Mucosa of gallbladder (tissue), 1 donor: Measurements from ENCODE around the gene PLOD3. TPM values are rescaled to one million over a fixed set of nuclear protein-coding genes. Genes with fewer than 3 reads are reported as not detected.
"Not testable (repeated sequence)": the region's sequence is repeated elsewhere in the genome, so short reads cannot be mapped to it uniquely, and the experiment has no call there.

ENCODE experiments used
- DNase-seq: peaks from one replicate; pipeline ENCODE4 v3.0.0-alpha.2; 2020; ENCODE audit warnings: low spot score
- total RNA-seq: library from RNA; stranded (reverse); gene quantifications from one replicate; pipeline ENCODE4 v1.2.1, GENCODE V29; 2021
- donor health status: DM: no; HTN: no; CAD: no.

Gene PLOD3
- total RNA-seq, 1 donor from 2014 or later = 104 TPM

DNA sequence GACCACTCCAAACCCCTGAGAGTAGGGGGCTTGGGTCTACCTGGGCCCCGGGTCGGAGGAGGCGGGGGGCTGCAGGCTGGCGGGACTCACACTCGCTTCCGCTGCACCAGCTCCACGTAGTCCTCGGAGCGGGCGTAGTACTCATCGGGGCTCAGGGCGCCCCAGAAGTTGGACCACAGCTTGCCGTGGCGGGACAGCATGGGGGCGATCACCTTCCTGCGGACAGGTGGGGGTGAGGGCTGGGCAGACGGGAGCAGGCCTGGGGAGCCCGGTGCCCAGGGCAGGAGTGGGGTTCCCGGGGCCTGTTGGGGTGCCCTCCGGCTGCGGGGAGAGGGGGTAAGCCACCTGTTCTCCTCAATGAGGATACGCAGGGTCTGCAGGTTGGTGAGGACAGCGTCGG lies 5.9 kb downstream of the PLOD3 start:
- DNase-seq = no peak

DNA sequence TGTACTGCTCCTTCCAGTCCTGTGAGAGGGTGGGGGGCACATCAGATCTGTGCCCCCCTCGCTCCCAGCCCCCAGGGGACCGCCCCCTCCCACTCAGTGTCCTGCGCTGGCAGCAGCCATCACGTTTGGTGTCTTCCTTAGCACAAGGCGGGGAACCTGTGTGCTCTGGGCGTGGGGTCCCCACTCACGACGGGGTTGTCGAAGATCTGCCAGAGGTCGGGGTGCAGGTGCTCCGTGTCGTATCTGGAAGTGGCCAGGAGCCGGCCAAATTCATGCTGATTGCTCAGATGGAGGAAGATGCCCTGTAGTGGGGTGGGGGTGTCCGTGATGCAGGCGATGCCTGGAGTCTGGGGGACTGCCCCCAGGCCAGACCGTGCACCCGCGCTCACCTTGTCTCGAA lies 7.2 kb downstream of the PLOD3 start:
- DNase-seq = no peak

DNA sequence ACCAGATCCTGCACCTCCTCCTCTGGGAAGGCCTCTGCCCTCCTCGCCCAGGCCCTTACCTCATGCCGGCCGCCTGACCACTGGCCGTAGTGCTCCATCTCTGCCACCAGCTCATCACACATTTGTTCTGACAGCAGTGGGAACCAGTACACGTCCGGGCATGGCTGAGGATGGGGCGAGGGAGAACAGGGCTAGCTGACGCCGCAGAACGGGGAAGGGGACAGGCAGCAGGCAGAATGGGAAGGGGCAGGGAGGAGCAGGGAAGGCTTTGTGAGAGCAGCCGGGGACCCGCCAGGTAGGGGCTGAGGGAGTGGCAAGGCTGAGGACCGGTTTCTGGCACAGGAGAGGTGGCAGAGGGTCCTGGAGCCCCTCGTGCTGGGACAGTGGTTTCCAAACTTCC lies 8.6 kb downstream of the PLOD3 start:
- DNase-seq = no peak

DNA sequence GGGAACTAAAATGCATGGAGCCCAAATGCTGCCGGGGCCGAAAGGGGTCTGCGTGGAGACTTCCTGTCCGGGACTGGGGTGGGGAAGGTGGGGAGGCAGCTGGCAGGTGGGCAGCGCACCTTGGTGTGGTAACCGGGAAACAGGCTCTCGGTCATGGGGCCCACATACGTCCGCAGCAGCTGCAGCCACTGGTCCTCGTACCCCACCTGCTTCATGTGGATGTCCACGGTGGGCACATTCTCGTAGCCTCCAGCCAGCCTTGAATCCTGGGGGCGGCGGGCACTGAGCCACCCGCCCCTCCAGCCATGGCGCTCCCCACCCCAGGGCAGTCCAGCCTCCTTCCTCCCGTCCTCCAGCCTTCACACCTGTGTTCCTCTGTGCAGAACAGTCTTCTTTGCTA lies 9.9 kb downstream of the PLOD3 start:
- DNase-seq = no peak

DNA sequence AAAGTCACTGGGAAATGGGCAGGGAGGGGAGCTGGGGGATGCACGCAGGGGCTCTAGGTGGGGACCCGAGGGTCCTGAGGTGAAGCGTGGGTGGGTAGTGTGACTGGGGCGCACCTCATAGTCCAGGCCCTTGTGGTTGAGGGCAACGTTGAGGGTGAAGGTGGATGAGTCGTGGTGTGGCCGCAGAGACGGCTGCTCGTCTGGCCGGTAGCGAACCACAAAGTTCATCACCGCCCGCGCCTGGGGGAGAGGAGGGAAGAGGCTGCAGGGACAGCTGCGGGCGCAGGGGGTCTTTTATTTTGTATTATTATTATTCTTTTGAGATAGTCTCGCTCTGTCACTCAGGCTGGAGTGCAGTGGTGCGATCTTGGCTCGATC lies 10.7 kb downstream of the PLOD3 start:
- no peak for DNase-seq

DNA sequence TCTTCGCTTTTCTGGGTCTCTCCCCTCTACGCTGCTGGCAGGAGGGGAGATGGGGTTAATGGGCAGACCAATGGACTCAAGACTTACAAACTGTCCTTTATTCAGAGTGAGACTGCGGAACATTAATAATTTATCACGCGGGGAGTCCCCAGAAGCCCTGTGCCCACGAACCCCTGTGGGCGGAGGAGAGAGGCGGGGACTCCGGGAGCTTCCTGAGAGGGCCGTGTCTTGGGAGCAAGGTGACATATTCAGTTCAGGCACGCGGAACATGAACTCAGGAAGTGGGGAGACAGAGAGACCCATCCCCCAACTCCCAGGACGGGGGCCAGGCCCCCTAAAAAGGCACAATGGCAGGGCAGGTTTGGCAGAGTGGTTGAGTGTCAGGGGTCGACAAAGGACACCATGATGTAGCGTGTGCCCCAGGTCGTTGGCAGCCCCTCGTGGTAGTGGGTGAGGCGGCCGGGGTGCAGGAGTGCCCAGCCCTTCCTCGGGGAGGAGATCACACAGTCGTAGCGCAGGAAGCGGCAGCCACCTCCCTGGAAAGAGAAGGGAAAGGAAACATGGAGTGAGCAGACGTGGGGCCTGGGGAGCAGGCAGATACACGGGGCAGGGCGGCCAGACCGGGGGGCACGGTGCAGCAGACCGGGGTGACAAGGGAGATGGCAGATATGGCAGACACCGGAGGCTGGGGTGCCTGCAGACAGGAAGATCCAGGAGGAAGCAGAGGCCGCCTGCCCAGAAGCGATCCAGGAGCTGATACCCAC lies 11.3 kb downstream of the PLOD3 start:
- no peak for DNase-seq

DNA sequence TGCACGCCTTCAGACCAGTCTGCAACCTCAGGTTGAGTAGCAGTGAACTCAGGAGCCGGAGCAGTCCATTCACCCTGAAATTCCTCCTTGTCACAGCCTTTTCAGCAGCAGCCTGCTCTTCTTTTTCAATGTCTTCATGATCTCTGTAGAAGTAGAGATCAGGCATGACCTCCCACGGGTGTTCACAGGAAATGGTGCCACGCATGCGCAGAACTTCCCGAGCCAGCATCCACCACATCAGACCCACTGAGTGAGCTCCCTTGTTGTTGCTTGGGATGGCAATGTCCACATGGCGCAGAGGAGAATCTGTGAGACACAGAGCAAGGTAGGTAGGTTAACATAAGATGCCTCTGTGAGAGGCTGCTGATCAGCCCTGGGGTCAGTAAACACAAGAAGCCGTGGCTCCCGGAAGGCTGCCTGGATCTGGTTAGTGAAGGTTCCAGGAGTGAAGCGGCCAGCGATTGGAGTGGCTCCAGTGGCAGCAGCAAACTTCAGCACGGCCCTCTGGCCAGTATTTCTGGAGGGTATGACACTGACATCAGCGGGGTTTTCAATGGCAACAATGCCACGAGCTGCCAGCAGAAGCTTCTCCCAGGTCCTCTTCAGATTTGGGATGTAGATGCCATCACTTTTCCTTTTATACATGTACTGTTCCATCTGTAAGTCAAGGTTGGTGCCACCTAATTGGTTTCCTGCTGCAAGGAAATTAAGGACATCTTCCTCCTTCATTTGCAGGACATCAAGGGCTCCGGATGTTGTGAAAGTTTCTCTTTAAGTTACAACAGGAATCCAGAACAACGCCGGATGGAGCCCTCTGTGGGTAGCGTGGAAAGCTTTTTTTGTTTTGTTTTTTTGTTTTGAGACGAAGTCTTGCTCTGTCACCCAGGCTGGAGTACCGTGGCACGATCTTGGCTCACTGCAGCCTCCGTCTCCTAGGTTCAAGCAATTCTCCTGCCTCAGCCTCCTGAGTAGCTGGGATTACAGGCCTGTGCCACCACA lies 13.3 kb downstream of the PLOD3 start:
- not testable (repeated sequence) for DNase-seq

DNA sequence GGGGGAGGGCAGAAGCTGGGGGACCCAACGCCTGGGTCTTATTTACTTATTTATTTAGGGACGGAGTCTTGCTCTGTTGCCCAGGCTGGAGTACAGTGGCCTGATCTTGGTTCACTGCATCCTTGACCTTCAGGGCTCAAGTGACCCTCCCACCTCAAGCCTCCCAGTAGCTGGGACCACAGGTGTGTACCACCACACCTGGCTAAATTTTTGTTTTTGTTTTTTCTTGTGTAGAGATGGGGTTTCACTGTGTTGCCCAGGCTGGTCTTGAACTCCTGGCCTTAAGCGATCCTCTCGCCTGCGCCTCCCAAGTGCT lies 14.8 kb downstream of the PLOD3 start:
- no peak for DNase-seq

DNA sequence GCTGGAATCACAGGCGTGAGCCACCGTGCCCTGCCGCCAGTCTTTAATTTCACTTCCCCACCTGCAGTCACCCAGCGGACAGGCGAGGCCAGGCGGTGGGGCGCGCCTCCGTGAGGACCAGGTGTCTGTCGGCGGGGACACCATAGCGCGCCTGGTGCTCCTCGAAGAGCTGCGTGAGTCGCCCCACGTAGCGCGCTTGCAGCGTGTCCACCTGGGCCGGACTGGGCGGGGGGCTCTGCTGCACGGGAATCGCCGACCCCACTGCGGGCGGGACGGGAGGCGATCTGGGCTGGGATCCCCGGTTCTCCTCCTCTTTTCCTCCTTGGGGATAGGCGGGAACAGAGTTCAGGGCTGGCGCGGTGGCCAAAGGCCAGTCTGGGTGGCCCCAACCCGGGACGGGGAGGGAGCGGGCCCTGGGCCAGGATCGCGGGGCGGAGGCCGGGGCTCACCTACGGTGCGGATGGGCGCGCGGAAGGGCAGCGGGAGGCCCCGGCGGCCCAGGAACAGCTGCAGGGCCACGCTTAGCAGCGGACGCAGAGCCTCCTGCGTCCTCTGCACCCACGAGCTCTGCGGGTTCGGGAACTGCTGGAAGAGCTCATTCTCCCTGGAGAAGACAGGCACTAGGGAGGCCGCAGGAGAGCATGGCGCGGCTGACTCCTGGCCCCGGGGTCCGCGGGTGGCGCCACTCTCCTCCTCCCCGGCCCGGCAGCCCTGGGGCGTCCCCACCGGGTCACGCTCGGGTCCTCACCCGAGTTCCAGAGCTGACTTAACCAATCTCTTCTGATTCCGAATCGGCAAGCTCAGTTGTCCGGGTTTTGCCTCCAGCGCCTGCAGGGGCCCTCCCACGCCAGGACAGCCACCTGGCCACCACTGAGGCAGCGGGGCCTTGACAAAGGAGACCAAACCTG lies 15.4 kb downstream of the PLOD3 start:
- DNase-seq = no peak

DNA sequence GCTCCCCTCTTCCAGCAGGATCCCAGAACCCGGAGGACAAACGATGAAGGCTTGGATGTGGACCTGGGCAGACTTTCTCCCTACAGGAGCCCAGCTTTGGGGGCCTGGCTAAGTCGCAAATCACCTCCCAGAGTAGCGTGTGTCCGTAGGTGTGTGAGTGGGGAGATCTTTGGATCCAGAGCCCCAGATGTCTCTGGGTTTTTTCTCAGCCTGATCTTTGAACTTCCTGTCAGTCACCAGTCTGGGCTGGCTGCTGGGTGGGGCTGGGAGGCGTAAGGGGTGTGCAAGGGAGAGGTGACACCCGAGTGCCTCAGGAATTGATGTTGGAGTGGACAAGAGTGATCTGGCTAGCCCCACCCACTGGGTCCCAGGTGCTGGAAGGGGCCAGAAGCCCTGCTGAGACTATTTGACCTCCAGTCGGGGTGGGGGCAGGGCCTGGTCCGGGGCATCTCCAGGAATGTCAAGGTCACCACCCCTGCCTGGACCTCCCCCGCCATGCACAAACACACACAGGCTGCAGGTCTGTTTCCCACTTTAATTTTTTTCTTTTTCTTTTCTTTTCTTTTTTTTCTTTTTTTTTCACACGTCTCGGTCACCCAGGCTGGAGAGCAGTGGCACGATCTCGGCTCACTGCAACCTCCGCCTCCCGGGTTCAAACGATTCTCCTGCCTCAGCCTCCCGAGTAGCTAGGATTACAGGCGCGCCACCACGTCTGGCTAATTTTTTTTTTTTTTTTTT lies 16.4 kb downstream of the PLOD3 start, which contains the start of gene MOGAT3:
Gene MOGAT3 (minus strand): TSS at position 175 of the 738 bp plus-strand sequence. CDS start 182 bp downstream, outside the sequence.
- no peak for DNase-seq

DNA sequence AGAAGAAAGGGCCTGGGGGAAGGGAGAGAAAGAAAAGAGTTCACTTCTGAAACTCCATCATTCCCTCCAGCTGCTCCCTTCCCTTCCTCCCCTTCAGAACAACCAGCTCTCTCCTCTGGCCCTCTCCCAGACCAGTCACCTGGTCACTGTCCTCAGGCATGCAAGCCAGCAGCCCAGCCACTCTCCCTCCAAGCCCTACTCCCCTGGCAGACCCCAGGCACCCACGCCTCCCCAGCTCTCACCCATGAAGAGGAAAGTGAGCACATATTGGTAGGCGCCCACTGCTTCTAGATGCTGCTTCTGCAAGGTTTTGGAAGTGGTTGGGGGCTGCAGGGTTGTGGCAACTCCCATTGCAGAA lies 16.9 kb downstream of the PLOD3 start:
- DNase-seq = no peak

DNA sequence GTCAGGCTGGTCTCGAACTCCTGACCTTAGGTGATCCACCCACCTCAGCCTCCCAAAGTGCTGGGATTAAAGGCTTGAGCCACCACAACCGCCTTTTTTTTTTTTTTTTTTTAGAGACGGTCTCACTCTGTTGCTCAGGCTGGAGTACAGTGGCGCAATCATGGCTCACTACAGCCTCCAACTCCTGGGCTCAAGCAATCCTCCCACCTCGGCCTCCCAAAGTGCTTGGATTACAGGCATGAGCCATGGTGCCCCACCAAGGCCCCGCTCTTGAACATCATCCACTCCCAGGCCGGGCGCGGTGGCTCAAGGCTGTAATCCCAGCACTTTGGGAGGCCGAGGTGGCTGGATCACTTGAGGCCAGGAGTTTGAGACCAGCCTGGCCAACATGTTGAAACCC lies 17.9 kb downstream of the PLOD3 start:
- DNase-seq = not testable (repeated sequence)

DNA sequence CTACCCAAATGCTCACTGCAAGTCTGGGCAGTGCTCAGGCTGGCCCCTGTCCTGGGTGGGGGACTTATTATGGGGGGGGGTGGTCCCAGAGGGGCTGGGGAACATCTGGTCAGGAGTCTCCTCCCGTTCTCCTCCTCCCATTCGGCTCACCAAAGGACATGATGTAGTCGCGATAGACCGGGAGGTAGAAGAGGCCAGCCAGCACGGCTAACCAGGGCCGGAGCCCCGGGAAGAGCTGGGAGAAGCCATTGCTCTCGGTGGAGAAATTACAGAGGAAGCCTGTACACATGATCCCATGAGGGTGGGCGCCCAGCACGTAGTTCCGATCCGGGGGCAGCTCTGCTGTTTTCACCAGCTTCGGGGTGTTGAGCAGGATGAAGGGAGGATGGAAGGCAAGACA lies 18.9 kb downstream of the PLOD3 start:
- DNase-seq = no peak

DNA sequence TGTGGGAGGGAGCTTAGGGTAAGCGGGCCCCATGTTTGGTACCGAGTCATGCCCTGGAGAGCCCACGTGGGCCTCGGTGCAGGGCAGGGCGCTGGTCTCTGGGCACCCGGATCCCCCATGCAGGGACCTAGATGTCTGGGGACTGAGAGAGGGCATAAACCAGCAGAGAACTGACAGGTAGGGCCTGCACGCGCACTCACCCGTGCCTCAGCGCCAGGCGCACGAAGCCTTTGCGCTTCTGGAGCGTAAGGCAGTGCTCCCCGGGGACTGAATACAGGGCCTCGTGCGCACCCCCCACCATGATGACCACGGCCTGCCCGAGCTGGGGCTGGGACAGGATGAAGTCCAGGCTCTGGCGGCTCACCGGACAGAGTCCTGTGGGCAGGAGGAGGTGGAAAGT lies 19.4 kb downstream of the PLOD3 start:
- DNase-seq = no peak

DNA sequence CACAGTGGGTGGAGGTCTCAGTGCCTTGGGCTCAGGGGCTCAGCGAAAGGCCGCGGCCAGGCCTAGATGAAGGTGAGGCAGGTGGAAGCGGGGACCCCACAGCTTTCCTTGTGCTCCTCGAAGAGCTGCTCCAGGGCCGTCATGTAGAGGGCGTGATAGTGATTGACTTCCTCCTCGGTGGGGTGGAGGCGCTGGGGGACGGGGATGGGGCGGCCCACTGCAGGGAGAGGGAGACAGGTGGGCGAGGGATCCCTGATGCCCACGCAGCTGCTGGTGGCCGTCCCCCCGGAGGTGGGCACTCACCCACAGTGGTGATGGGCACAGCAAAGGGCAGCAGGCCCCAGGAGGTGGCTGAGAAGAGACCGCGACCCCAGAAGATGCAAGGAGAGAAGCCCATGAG lies 21.5 kb downstream of the PLOD3 start:
- no peak for DNase-seq

DNA sequence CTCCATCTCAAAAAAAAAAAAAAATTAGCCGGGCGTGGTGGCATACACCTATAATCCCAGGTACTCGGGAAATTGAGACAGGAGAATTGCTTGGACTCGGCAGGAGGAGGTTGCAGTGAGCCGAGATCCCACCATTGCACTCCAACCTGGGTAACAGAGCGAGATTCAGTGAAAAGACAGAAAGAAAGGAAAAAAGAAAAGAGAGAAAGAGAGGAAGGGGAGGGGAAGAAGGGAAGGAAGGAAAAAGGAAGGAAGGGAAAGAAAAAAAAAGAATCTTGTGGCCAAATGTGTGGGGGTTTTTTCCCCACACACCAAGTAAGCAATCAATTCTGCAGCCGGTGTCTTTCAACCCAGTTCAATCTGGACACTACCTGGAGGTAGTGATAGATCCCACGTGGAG lies 28.3 kb downstream of the PLOD3 start:
- DNase-seq = no peak

DNA sequence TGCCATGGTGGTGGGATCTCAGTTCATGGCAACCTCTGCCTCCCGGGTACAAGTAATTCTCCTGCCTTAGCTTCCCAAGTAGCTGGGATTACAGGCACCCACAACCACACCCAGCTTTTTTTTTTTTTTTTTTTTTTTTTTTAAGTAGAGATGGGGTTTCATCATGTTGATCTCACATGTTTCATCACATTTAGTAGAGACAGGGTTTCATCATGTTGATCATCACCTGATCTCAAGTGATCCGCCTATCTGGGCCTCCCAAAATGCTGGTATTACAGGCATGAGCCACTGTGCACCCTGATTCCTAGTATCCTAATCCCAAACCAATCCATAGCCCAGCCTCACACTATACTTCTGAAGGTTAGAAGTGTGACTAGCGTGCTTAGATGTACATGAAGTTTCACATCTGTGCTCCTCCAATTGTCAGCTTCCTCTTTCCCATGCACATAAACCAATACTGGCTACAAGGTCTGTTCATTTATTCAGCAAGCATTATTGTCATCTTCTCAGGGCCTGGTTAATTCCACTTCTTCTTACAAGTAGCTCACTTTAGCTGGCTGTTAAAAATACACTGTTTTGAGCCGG lies 30.4 kb downstream of the PLOD3 start:
- no peak for DNase-seq

DNA sequence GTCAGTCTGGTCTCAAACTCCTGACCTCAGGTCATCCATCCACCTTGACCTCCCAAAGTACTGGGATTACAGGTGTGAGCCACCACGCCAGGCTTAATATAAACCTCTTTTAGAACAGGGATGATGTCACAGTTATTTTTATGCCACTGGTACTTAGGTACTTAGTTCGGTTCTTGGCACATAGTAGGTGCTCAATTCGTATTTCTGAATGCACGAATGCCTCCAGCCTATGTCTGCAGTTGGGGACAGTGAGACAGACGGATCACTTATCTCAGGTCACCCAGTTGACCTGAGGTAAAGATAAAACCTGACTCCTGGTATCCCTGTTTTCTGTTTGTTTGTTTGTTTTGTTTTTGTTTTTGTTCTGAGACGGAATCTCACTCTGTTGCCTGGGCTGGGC lies 31.2 kb downstream of the PLOD3 start:
- DNase-seq = no peak

DNA sequence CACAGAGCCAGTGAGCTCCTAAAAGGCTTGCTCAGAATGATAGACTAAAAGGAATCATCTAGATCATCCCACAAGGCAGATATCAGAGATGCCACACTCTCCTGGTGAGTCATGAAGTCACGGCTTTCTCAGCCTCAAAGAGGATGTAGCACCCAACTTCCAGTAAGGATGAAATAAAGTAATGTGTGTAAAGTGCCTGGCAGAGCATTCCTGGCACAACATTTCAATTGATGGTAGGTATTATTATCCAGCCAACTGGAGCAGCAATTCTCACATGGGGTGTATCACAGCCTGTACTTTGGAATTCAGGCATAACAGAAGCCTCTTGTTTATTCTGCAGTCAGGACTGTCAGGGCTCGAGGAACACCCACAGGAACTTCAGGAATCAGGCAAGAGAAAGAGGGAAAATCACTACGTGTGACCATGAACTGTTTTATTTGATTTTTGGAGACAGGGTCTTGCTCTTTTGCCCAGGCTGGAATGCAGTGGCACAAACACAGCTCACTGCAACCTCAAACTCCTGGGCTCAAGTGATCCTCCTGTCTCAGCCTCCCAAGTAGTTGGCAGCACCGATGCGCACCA lies 32.0 kb downstream of the PLOD3 start:
- DNase-seq = no peak

DNA sequence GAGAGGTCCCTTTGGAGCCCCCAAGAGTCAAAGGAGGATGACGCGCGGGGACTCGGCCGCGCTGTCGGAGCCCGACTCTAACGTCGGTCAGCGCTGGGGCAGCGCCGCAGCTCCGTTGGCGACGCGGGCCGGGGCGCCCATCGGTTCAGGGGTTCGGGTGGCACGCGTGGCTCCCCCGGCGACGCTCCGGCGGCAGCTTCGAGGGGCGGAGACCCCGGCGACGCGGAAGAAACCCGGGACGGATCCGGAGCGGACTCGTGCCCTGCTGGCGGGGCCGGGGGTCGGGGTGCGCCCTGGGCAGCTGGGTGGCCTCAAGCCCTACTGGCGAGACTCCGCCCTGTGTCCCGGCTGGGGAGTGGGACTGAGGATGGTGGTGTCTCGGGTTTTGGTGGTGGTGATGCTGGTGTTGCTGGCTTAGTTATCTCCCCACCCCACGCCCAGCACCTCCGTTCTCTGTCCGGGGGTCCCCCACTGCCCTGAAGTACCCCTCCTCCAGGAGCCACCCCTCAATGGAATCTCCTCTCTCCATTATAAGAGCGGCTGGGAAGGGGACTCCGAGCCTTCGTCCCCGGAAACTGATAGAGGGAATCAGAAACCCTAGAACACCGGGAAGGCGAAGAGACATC lies 37.1 kb downstream of the PLOD3 start, which contains the start of gene NAT16:
Gene NAT16 (minus strand): TSS at position 164 of the 626 bp plus-strand sequence. CDS start 5,486 bp downstream, outside the sequence.
- DNase-seq = no peak
